Neural progenitor cell (in vitro differentiated cells): ENCODE data around the gene DOCK9.

Experiments
- EZH2 ChIP-seq: fragments of 200-600 bp; sonication (generic); IDR thresholded peaks from 2 replicates; pipeline ENCODE4 v1.6.1; 2017; ENCODE audit warnings: antibody characterized with exemption, mild to moderate bottlenecking, moderate library complexity
- TF ChIP-seq, protein P1 (sequence below): fragments of 200-600 bp; sonication (generic); IDR thresholded peaks from 2 replicates; pipeline ENCODE4 v1.5.1; 2017; ENCODE audit warnings: antibody characterized with exemption, mild to moderate bottlenecking

DNA sequence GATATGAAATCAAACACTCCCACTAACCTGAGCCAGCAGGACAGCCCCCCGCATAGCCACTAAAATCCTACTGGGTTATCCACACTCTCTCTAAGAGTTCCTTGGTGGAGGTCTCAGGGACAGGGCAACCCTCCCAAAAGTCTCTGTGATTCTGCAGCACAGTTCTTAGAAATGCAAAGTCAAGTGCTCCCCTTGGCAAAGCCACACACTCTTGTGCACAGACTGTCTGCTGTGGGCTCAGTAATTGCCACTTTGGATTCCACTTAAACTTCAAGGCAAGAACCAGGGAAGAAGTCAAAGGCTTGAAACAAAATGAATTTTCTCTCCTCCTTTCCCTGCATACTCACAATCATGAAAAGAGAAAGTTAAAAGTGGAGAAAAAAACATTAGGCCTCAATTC, 61.5 kb downstream of the DOCK9 start:
- TF ChIP-seq, protein P1, sequence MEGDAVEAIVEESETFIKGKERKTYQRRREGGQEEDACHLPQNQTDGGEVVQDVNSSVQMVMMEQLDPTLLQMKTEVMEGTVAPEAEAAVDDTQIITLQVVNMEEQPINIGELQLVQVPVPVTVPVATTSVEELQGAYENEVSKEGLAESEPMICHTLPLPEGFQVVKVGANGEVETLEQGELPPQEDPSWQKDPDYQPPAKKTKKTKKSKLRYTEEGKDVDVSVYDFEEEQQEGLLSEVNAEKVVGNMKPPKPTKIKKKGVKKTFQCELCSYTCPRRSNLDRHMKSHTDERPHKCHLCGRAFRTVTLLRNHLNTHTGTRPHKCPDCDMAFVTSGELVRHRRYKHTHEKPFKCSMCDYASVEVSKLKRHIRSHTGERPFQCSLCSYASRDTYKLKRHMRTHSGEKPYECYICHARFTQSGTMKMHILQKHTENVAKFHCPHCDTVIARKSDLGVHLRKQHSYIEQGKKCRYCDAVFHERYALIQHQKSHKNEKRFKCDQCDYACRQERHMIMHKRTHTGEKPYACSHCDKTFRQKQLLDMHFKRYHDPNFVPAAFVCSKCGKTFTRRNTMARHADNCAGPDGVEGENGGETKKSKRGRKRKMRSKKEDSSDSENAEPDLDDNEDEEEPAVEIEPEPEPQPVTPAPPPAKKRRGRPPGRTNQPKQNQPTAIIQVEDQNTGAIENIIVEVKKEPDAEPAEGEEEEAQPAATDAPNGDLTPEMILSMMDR: no peak
- TF ChIP-seq EZH2: no peak
